HG03442 (cell line): ENCODE data around the gene APEH.

ENCODE experiments used
- ATAC-seq: cut with Tn5 transposase; IDR thresholded peaks from one replicate; pipeline ENCODE4 v1.9.1; 2021; ENCODE audit warnings: mild to moderate bottlenecking, moderate library complexity; ENCODE audit not compliant: unreplicated experiment

APEH gene

DNA sequence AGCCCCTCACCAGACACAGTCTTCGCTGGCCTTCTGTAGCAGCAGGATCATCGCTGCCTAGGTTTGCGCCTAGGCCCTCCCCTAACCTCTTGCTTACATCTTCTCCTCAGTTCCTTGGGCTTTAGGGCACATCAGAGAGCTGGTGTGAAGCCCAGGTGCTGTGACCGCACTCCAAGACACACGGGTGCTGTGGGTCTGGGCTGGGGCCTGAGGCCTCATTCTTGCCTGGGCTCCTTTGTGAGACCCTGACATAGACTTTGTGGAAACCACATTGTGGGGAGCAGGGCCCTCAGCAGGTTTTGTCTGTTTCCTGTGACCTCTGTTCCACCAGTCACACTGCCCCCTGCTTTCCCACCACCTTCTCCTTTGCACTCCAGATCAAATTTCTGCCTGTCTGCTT lies 37.3 kb downstream of the APEH start:
- no peak for ATAC-seq

DNA sequence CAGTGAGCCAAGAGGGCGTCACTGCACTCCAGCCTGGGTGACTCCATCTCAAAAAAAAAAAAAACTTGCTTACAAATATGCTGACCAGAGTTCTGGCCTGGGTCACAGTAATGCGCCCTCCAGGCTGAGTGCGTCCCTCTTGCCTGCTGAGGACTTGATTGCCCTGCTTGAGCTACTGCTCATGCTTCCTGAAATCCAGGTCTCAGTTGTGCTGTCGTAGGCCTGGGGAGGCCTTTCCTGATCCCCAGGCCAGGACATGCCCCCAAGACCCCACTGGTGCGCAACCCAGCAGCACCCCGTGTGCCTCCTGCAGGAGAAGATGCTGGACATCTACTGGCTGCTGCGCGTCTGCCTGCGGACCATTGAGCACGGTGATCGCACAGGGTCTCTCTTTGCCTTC lies 38.0 kb downstream of the APEH start:
- ATAC-seq, result no peak

DNA sequence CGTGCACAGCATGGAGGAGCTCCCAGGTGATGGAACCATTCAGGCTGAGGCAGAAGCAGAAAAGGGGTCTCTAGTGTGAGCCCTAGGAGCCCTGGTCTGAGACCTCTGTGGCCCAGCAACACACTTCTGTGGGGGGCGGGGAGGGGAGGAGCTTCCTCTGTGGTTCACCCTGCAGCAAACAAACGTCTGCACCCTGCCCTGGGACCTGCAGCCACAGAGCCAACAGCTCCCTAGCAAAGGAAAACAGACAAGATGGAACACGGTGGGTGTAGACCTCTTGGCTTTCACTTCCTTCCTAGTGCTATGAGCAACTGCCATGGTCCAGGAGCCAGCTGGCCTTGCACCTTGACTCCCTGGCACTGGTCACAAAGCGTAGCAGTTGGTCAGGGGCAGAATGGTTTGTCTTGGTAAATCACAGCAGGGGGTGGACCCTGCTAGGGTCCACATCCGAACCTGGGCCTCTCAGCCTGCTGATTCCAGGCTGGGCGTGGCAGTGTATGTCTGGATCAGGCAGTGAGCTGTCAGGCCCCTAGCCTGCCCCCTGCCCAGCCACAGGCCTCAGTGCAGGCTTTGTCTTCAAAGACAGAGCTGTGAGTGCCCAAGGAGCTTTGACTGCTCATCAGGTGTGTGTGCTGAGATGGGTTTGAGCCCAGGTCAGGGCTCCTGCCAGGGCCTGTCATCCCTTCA lies 38.6 kb downstream of the APEH start:
- ATAC-seq, result no peak

DNA sequence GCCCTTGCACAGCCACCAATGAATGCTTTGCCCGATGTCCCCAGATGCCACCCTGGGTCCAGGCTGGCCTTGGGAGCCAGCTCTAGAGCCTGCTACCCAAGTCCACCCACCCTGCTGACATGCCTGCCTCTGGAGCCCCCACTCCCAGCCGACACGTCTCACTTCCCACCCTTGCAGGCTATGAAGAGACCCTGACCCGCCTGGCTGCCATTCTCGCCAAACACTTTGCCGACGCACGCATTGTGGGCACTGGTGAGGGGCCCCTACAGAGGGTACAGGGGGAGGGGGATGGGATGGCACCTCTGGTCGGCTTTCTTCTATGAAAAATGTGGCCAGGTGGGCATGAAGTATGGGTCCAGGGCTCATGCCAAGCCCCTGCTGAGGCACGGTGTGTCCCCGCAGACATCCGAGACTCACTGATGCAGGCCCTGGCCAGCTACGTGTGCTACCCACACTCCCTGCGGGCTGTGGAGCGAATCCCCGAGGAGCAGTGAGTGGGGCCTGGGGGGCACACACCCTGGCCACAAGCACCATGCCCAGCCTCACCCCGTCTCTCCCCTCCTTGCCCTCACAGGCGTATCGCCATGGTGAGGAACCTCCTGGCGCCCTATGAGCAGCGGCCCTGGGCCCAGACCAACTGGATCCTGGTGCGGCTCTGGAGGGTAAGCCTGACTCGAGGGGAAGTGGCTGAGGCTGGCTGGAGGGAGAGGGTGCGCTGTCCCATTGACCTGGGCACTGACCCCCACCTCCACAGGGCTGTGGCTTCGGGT lies 39.4 kb downstream of the APEH start:
- ATAC-seq, result no peak

DNA sequence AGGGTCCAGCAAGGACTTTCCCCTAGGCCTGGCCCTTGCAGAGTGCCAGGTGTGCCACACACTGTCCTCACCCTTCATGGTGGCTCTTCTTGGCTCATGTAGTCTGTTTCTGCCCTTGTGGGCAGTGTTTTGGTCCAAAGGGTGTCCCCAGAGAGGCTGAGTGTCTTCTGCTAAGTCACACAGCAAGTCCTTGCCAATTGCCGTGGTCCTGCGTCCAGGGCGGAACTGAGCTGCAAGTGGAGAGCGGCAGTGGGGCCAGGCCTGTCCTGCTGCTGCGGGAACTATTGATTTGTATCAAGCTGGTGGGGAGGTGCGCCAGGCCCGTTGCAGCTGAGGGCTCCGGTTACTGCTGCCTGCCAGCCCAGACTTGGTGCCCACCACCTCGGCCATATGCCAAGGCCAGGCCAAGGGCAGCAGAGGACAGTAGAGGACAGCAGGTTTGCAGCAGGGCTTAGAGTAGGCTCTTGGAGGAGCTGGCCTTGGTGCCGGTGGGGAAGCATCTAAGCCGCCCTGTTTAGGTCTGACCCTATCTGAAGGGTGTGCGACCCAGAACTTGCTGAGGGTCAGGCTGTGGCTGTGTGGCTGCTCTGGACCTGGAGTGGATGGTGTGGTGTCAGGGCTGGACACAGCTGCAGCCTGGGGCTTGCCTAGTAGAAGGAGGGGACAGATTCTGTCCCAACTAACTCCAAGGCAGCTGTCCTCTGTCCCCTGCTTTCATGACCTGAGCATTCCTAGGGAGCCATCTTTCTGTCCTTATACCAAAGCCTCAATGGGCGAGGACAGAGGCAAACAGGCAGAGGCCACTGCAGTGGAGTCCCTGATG lies 40.8 kb downstream of the APEH start:
- ATAC-seq, result no peak

DNA sequence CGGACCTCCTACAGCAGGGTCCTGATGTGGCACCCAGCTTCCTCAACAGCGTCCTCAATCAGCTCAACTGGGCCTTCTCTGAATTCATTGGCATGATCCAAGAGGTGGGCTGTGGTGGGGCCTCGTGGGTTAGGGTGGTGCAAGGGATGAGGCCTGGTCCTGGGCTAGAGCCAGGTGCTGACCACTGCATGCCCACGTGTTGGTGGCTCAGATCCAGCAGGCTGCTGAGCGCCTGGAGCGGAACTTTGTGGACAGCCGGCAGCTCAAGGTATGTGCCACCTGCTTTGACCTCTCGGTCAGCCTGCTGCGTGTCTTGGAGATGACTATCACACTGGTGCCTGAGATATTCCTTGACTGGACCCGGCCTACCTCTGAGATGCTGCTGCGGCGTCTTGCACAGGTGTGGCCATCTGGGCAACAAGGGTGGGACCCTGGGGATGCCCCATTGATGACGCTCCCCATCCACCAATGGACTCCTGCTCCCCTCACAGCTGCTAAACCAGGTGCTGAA lies 41.5 kb downstream of the APEH start:
- ATAC-seq, result no peak

DNA sequence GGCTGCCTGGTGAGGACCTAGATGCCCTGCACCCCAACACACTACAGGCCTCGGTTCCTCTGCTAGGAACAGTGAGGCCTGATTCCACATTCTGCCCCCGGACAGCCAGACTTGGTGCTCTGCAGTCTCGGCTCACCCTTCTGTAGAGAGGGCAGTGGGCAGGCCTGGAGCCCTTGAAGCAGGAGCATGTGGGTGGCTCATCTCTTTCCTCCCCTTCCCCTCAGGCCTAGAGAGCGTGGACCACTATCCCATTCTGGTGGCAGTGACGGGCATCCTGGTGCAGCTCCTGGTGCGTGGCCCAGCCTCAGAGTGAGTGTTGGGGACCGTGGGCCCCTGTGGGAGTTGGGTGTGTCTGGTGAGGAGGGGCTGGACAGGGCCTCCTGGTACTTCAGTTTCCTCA lies 42.0 kb downstream of the APEH start:
- no peak for ATAC-seq

DNA sequence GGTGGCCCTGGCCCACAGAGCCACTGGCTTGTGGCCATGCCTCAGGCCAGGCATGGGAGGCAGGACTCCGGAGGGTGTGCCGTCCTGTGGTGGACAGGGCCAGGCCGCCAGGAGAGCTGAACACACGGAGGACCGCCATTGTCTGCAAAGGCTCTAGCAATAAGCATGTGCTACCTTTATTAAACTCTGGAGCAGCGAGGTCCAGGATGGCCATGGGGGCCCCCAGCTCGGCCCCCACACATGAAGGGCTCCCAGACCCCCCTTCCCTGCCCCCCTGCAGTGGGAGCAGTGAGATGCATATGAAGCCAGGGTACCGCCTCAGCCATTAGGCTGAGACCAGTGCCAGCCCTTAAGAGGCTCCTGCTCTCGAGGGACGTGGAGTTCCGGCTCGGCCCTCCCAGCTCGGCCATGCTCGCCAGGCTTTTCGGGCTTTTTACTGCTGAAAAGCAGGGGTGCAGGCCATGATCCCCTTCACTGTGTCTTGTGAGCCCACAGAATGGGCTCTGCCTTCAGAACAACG lies 42.6 kb downstream of the APEH start:
- no peak for ATAC-seq

DNA sequence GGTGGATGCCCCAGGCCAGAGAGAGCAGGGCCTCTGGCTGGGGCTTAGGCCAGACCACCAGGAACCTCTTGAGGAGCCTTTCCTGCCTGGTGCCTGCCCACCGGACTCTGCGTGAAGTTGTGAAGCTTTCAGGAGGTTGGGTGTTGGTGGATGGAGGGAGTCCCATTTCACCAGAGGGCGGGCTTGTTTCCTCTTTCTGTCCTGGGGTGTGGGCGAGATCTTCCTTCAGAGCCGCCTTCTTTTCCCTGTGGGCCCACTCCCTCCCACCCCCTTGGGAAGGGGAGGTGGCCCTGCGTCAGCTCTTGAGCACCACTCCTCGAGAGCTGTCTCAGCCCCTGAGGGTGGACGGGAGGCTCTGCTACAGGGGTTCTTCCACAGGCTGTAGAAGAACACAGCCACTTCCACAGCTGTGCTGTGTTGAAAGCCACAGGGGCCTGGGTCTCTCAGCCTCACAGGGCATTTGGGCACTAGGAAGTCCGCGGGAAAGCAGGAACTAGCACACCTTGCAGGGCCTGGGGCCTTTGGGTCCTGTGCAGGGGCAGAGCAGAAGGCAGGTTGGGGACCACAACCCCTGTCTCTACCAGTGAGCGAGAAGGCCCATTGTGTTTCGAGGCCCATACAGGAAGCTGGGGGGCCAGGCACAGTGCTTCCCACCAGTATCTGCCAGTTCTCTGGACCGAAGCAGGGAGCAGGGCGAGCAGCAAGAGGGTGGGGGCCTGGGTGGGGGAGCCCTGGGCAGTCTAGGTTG lies 43.2 kb downstream of the APEH start:
- no peak for ATAC-seq

DNA sequence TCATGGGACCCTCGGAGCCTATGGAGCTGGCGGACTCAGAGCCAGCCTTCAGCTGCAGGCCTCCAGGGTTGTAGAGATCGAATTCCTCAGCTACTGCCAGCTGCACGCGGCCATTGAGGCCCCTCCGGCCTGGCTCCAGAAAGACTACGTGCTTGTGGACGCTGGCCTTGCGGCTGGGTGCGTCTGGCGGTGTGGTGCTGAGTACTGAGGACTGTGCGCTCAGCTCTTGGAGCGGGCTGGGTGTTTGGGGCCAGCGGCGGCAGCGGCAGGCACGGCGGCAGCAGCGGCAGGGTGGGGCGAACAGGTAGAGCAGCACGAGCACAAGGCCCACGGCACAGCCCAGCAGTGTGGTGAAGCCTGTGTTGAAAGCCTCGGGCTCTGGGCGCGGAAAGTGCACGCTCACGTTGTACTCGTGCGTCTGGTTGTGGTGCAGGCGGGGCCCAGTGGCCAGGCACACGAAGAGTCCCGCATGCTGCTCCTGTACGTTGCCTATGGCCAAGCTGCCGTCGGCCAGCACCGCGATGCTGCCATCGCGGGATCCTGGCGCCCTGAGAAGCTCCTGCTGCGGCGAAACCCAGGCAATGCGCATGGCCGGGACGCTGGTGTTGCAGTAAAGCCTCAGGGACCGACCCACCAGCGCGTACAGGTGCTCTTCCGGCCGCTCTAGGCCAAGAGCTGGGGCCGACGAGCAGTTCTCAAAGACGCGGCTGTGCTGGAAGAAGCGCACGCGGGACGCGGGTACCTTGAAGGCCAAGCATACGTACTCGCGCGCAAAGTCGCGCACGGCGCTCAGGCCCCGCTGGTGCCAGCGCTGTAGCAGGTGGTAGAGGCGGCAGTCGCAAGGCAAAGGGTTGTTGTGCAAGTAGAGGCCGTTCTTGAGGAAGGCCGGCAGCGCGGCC lies 44.1 kb downstream of the APEH start:
- ATAC-seq, result no peak

DNA sequence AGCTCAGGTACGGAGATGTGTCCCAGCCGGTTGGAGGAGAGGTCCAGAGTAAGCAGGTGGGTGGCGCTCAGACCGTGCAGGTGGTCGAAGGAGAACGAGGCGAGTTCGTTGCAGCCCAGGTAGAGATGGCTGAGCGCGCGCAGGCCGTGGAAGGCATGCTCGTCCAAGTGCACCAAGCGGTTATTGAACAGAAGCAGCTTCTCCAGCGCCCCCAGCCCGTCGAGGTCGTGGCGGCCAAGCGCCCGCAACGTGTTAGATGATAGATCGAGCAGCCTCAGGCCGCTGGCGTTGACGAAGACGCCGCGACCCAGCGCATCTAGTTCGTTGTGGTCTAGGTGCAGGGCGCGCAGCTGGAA lies 44.7 kb downstream of the APEH start:
- no peak for ATAC-seq

DNA sequence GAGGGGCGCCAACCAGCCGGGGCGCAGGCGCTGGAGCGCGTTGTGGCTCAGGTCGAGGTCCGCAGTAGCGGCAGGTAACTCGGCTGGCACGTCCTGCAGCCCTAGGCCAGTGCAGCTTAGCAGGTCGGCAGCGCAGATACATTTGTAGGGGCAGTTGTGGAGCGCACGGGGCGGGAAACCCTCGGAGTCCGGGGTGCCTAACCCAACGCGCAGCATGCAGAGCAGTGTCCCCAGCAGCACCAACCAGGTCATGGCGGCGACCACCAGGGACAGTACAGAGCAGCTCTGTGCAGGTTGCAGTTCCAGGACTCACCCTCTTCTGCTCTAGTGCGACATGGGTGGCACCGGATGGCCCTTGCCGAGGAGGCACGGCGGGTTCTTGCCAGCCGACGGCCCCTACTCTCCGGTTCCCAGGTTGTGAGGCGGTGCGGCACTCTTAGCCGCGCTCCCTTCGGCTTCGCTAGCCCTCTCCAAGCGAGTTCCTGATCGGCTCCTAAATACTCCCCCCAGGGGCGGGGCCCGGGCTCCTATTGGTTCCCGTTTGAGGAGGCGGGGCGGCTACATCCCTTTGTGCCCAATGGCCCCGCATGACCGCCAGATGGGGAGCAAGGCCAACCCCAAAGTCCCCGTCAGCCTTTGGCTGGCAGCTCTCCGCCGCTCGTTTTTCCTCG lies 45.2 kb downstream of the APEH start, which contains the start of gene AMIGO3:
Gene AMIGO3, minus strand, starts transcription at position 471 of the 671 bp plus-strand sequence. Its CDS starts 219 bp downstream, at position 252.
- ATAC-seq, result peak; percentile 41

DNA sequence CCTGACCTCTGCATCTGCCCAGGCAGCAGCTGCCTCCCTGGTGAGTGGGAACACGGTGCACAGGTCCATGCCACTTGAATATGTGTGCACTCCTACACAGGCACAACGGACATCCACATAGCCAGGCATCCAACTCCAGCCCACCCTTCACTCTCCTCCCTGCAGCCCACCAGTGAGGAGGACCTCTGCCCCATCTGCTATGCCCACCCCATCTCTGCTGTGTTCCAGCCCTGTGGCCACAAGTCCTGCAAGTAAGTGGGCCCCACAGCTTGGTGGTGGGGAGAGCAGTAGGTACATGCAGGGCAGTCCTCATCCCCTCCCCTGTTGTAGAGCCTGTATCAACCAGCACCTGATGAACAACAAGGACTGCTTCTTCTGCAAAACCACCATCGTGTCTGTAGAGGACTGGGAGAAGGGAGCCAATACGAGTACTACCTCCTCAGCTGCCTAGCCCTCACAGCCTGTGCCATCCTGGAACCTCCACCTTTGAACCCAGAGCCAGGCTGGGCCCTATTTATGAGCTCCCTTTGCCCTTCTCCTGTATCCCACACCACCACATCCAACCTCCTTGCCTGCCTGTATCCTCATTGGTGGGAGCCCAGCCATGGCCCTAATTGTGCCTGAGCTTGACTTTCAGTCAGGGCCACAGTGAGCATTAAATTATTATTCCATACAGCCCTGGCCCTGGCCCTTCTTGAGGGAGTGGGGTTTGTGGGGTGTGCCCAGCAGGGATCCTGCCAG lies 46.9 kb downstream of the APEH start:
- no peak for ATAC-seq

DNA sequence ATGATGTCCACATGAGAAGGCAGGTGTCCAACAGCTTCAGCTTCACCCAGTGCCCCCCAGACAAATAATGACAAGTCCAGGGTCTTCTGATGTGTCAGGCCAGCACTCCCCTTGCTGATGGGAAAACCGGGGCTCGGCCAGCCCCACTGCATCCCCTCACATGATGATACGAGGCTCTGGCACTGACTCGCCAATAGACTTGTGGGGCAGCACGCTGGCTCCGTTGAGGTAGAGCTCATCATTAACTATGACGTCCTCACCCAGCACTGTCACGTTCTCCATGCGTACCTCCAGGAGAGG lies 47.4 kb downstream of the APEH start:
- no peak for ATAC-seq

DNA sequence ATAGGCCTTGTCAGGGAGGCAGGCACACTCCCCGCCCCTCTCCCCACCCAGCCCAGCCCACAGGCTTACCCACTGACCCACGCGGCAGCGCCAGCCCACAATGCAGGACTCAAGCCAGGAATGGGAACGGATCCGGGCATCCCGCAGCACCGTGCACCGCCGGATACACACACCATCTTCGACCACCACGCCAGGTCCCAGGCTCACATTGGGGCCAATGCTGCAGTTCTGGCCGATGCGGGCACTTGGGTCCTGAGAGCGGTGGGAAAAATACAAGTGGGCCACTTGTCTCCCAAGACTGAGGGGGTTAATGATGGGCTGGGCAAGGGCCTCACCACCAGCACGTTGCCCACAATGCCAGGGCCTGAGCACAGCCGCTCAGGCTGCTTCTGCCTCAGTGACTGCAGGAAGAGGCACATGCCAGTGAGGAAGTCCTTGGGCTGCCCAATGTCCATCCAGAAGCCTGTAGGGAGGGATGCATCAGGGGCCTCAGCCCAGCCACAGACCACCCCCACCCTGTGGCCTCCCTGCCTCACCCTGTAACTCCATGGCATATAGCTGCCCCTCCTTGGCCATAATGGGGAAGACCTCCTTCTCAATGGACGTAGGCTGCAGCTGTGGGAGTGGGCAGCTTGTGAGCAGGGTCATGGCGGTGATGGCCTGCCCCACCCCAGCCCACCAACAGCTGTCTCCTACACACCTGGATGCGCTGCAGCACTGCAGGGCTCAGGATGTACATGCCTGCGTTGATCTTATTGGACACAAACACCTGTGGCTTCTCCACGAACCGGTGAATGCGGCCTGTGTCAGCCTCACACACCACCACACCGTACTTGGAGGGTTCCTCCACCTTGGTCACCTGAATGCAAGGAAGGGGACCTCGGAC lies 48.0 kb downstream of the APEH start:
- no peak for ATAC-seq

DNA sequence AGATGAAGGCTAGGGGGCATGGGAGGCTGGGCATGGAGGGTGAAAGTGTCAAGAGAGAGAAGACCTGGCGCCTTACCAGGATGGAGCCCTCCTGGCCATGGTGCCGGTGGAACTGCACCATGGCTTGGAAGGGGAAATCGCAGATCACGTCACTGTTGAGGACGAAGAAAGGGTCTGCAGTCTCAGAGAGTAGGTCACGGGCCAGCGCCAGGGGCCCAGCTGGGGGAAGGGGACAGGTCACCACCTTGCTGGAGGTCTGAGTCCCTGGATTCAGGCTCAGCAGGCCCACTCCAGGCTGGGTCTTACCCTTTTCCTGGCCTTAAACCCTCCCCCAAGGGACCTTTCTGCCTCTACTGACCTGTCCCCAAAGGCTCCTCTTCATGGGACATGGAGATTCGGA lies 48.7 kb downstream of the APEH start:
- ATAC-seq, result no peak

DNA sequence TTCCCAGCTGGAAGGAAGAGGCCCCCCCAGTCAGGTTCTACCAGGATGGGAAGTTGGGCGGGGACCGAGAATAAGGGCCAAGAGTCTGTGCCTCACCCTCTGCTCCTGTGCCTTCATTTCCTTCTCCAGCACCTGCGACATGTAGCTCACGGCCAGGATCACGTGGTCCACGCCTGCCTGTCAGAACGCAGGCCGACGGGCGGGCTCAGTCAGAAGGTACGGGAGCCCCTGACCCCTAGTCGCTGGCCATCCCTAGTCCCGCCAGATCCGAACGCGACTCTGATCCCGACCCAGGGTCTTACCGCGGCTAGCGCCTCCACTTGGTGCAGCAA lies 49.1 kb downstream of the APEH start:
- peak; percentile 2 for ATAC-seq
